HepG2 (cell line): ENCODE results near the gene CACNA2D3. TPM values are rescaled to one million over a fixed set of nuclear protein-coding genes. Genes with fewer than 3 reads are reported as not detected.

ENCODE experiments used
- ATAC-seq: fragments of 200-7000 bp; cut with Tn5 transposase; 3 replicates; pipeline ENCODE4 v1.9.1; 2020; ENCODE audit warnings: mild to moderate bottlenecking, moderate library complexity
- BruUV-seq: library from RNA; stranded (reverse); fragments of 400-500 nt; replicated peaks from 2 replicates; lab custom pipeline; 2021; lab: Mats Ljungman, UMichigan
- CTCF ChIA-PET: fragments of 300-600 bp; formaldehyde crosslinking; extraction: SDS; loops from one replicate; lab custom pipeline; 2021; ENCODE audit warnings: low total read pairs, inconsistent platforms, low intra/inter-chr PET ratio; lab: Yijun Ruan, JAX
- POLR2A ChIA-PET: fragments of 350-600 bp; sonication (Branson Sonifier 250); formaldehyde crosslinking; loops from one replicate; lab custom pipeline; 2020; ENCODE audit warnings: antibody characterized with exemption, inconsistent platforms; lab: Yijun Ruan, JAX
- DNase-seq: peaks from one replicate; pipeline ENCODE4 v3.0.0-alpha.2; 2015; ENCODE audit warnings: low spot score
- FAIRE-seq: peaks from 3 replicates; lab custom pipeline; 2011; peaks lifted over from hg19 to GRCh38; lab: Jason Lieb, UNC
- H2AFZ ChIP-seq: one replicate; pipeline ENCODE4 v1.6.1; 2011; ENCODE audit warnings: low read length, inconsistent platforms
- H3K27ac ChIP-seq: fragments of 300-600 bp; 3 replicates; pipeline ENCODE4 v1.8.0; 2011; ENCODE audit warnings: mixed run types, mild to moderate bottlenecking, mixed read lengths, low read length, inconsistent platforms; ENCODE audit not compliant: insufficient read depth; ENCODE audit errors: extremely low read length
- H3K27me3 ChIP-seq, 2 experiments: fragments of 200-600 bp in 1 of 2; 2 replicates in 1 of 2; 3 replicates in 1 of 2; pipeline versions ENCODE4 v1.6.0 to v1.8.0; 2011; ENCODE audit warnings: low read length in 2 of 2, mild to moderate bottlenecking in 2 of 2, moderate library complexity in 2 of 2, inconsistent platforms in 1 of 2; ENCODE audit not compliant: insufficient read depth in 2 of 2, control insufficient read depth in 1 of 2
- H3K36me3 ChIP-seq, 2 experiments: fragments of 200-600 bp in 1 of 2; replicated peaks in 1 of 2; 2 replicates in 1 of 2; 3 replicates in 1 of 2; pipeline versions ENCODE4 v1.5.1 to v1.8.0; 2011; ENCODE audit warnings: low read length in 2 of 2, inconsistent platforms in 1 of 2; ENCODE audit not compliant: insufficient read depth in 2 of 2, control insufficient read depth in 1 of 2
- H3K4me1 ChIP-seq: 2 replicates; pipeline ENCODE4 v1.5.1; 2012; ENCODE audit warnings: low read length, inconsistent platforms; ENCODE audit not compliant: insufficient read depth
- H3K4me2 ChIP-seq: 2 replicates; pipeline ENCODE4 v1.6.0; 2011; ENCODE audit warnings: low read depth, low read length, inconsistent platforms
- H3K4me3 ChIP-seq, 3 experiments: fragments of 200-600 bp in 1 of 3; sonication (generic), shearing (Covaris generic) in 1 of 3; replicated peaks in 1 of 3; 2 replicates each; pipeline ENCODE4 v1.5.1; 2011 to 2016; ENCODE audit warnings: low read length in 3 of 3, inconsistent platforms in 2 of 3, low read depth in 2 of 3, mild to moderate bottlenecking in 2 of 3, control low read depth in 1 of 3, mixed read lengths in 1 of 3; ENCODE audit not compliant: insufficient read depth in 1 of 3
- H3K79me2 ChIP-seq: one replicate; pipeline ENCODE4 v1.6.1; 2011; ENCODE audit warnings: low read length, inconsistent platforms; ENCODE audit not compliant: insufficient read depth
- H3K9ac ChIP-seq: 2 replicates; pipeline ENCODE4 v1.6.0; 2011; ENCODE audit warnings: mild to moderate bottlenecking, low read depth, low read length, inconsistent platforms; ENCODE audit not compliant: insufficient read depth
- H3K9me3 ChIP-seq: 2 replicates; pipeline ENCODE4 v1.5.1; 2012; ENCODE audit warnings: mild to moderate bottlenecking, low read length
- H4K20me1 ChIP-seq: 2 replicates; pipeline ENCODE4 v1.6.0; 2011; ENCODE audit warnings: inconsistent platforms, mild to moderate bottlenecking, low read length, moderate library complexity; ENCODE audit not compliant: insufficient read depth
- ARHGAP35 ChIP-seq: sonication (generic); formaldehyde crosslinking; IDR thresholded peaks from 2 replicates; pipeline ENCODE4 v1.9.0; 2022; ENCODE audit warnings: mild to moderate bottlenecking, inconsistent platforms, moderate library complexity, missing genetic modification reagents, borderline replicate concordance
- DR1 ChIP-seq: sonication (generic); formaldehyde crosslinking; IDR thresholded peaks from 2 replicates; pipeline ENCODE4 v1.8.0; 2021; ENCODE audit warnings: mild to moderate bottlenecking, missing genetic modification reagents, inconsistent platforms
- ISL2 ChIP-seq: sonication (generic); formaldehyde crosslinking; IDR thresholded peaks from 2 replicates; pipeline ENCODE4 v1.5.0; 2020; ENCODE audit warnings: missing genetic modification reagents
- MXD4 ChIP-seq: IDR thresholded peaks from 2 replicates; pipeline ENCODE4 v1.6.1; 2016; ENCODE audit warnings: mild to moderate bottlenecking, missing biosample characterization, missing genetic modification reagents
- PCBP2 ChIP-seq: fragments of 200-400 bp; formaldehyde crosslinking; optimal IDR thresholded peaks from 2 replicates; pipeline ENCODE3; 2018; ENCODE audit warnings: low read length, low read depth; ENCODE audit not compliant: poor library complexity, severe bottlenecking
- PPARG ChIP-seq: conservative IDR thresholded peaks from 2 replicates; pipeline ENCODE4 v1.6.1; 2016; ENCODE audit warnings: missing biosample characterization, missing genetic modification reagents
- RBM39 ChIP-seq: fragments of 200-400 bp; formaldehyde crosslinking; IDR thresholded peaks from one replicate; pipeline ENCODE4 v1.6.1; 2018; ENCODE audit warnings: antibody characterized with exemption, mild to moderate bottlenecking, low read depth, low read length; ENCODE audit not compliant: poor library complexity, severe bottlenecking
- REL ChIP-seq: sonication (generic); formaldehyde crosslinking; conservative IDR thresholded peaks from 2 replicates; pipeline ENCODE4 v1.8.0; 2022; ENCODE audit warnings: mild to moderate bottlenecking, missing genetic modification reagents, moderate library complexity
- TAF15 ChIP-seq: fragments of 200-400 bp; formaldehyde crosslinking; IDR thresholded peaks from one replicate; pipeline ENCODE4 v1.6.1; 2018; ENCODE audit warnings: mild to moderate bottlenecking, low read depth, low read length; ENCODE audit not compliant: poor library complexity, severe bottlenecking
- TP53 ChIP-seq: sonication (generic); formaldehyde crosslinking; conservative IDR thresholded peaks from 2 replicates; pipeline ENCODE4 v1.4.0; 2020; ENCODE audit warnings: missing genetic modification reagents
- ZBTB42 ChIP-seq: sonication (generic); formaldehyde crosslinking; IDR thresholded peaks from 2 replicates; pipeline ENCODE4 v1.5.0; 2020; ENCODE audit warnings: mild to moderate bottlenecking, missing genetic modification reagents
- ZFP36L1 ChIP-seq: sonication (generic); formaldehyde crosslinking; IDR thresholded peaks from 2 replicates; pipeline ENCODE4 v1.8.0; 2022; ENCODE audit warnings: mild to moderate bottlenecking, missing genetic modification reagents, moderate library complexity
- ZIK1 ChIP-seq: sonication (generic); formaldehyde crosslinking; IDR thresholded peaks from 2 replicates; pipeline ENCODE4 v1.5.0; 2020; ENCODE audit warnings: mild to moderate bottlenecking, low read depth, missing genetic modification reagents, borderline replicate concordance
- ZNF329 ChIP-seq: sonication (generic); formaldehyde crosslinking; IDR thresholded peaks from 2 replicates; pipeline ENCODE4 v1.9.0; 2021; ENCODE audit warnings: low read depth, mild to moderate bottlenecking, missing genetic modification reagents
- ZNF430 ChIP-seq: sonication (generic); formaldehyde crosslinking; IDR thresholded peaks from 2 replicates; pipeline ENCODE4 v1.9.0; 2021; ENCODE audit warnings: mild to moderate bottlenecking, missing genetic modification reagents
- ZNF607 ChIP-seq: sonication (generic); formaldehyde crosslinking; IDR thresholded peaks from 2 replicates; pipeline ENCODE4 v1.5.1; 2020; ENCODE audit warnings: missing genetic modification reagents, mild to moderate bottlenecking, borderline replicate concordance
- ZNF644 ChIP-seq: IDR thresholded peaks from 2 replicates; pipeline ENCODE4 v1.6.1; 2016; ENCODE audit warnings: low read depth
- ZNF816 ChIP-seq: sonication (generic); formaldehyde crosslinking; IDR thresholded peaks from 2 replicates; pipeline ENCODE4 v1.8.0; 2022; ENCODE audit warnings: missing genetic modification reagents, mild to moderate bottlenecking, borderline replicate concordance
- WGBS: methylation state at CpG from one replicate; pipeline ENCODE4 v1.1.6; 2017; ENCODE audit warnings: low lambda C conversion rate; 5-methylcytosine and 5-hydroxymethylcytosine counted together
- in situ Hi-C: cut with HindIII; loops from 2 replicates; pipeline ENCODE4 v1.10.0; 2017; ENCODE audit warnings: low pct_unique_long_range_greater_than_20kb; ENCODE audit not compliant: extremely low pct_ligation_motif_present
- intact Hi-C: fragments of 100-400 bp; cut with micrococcal nuclease; formaldehyde crosslinking; loops from one replicate; pipeline ENCODE4 v1.10.0; 2022; ENCODE audit not compliant: unreplicated experiment
- polyA plus RNA-seq, 8 experiments: library from polyadenylated mRNA; depleted of rRNA in 3 of 8; stranded (reverse) in 7 of 8; unstranded in 1 of 8; fragments of >200 nt; fragmentation: Illumina TruSeq in 4 of 8; extraction: Trizol in 4 of 8; gene quantifications; 2 replicates each; pipeline versions ENCODE4 v1.2.1 to v1.2.3, GENCODE V29; 2011 to 2016; ENCODE audit warnings: low read depth in 4 of 8, missing spikeins in 1 of 8, mixed read lengths in 1 of 8; ENCODE audit not compliant: insufficient read depth in 1 of 8
- total RNA-seq, 5 experiments: library from RNA; depleted of rRNA; stranded (reverse); fragments of >200 nt; fragmentation: Illumina TruSeq; extraction: Trizol; gene quantifications; 2 replicates each; pipeline ENCODE4 v1.2.3, GENCODE V29; 2016; ENCODE audit warnings: low read depth in 1 of 5
- TF ChIP-seq, protein P1 (sequence below): sonication (generic); formaldehyde crosslinking; IDR thresholded peaks from 2 replicates; pipeline ENCODE4 v1.4.0; 2020; ENCODE audit warnings: mild to moderate bottlenecking, missing genetic modification reagents
- TF ChIP-seq, protein P2 (sequence below): sonication (generic); formaldehyde crosslinking; IDR thresholded peaks from 2 replicates; pipeline ENCODE4 v1.9.0; 2021; ENCODE audit warnings: missing genetic modification reagents, borderline replicate concordance

CACNA2D3 gene
- total and polyA plus RNA-seq, 2 of the 13 experiments (the other 11 are each of a cell fraction or from before 2014, with no cell fraction given), result not detected

DNA sequence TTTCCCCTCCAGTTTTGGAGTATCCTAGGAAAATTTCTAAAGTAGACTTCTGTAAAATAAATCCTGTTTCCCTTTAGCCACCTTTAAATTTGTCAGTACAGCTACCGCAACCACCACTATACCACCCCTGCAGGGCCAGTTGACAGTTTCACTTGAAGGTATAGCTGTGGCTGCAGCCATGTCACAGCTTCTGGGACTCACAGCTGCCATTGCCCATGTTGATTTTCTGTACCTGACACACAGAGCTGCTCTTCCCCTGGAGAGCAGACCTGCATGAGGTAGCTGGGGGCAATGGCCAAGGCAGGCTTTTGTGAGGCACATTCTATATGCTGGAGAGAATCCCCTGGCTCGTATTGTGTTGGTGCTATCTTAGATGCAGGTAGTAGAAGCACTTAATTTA is 460.1 kb downstream of the CACNA2D3 start (continued):
- TF ChIP-seq, protein P1, sequence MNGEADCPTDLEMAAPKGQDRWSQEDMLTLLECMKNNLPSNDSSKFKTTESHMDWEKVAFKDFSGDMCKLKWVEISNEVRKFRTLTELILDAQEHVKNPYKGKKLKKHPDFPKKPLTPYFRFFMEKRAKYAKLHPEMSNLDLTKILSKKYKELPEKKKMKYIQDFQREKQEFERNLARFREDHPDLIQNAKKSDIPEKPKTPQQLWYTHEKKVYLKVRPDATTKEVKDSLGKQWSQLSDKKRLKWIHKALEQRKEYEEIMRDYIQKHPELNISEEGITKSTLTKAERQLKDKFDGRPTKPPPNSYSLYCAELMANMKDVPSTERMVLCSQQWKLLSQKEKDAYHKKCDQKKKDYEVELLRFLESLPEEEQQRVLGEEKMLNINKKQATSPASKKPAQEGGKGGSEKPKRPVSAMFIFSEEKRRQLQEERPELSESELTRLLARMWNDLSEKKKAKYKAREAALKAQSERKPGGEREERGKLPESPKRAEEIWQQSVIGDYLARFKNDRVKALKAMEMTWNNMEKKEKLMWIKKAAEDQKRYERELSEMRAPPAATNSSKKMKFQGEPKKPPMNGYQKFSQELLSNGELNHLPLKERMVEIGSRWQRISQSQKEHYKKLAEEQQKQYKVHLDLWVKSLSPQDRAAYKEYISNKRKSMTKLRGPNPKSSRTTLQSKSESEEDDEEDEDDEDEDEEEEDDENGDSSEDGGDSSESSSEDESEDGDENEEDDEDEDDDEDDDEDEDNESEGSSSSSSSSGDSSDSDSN (CRISPR knock-in tag), result no peak
- no peak for TF ChIP-seq MXD4 (CRISPR knock-in tag)
- TF ChIP-seq, protein P2, sequence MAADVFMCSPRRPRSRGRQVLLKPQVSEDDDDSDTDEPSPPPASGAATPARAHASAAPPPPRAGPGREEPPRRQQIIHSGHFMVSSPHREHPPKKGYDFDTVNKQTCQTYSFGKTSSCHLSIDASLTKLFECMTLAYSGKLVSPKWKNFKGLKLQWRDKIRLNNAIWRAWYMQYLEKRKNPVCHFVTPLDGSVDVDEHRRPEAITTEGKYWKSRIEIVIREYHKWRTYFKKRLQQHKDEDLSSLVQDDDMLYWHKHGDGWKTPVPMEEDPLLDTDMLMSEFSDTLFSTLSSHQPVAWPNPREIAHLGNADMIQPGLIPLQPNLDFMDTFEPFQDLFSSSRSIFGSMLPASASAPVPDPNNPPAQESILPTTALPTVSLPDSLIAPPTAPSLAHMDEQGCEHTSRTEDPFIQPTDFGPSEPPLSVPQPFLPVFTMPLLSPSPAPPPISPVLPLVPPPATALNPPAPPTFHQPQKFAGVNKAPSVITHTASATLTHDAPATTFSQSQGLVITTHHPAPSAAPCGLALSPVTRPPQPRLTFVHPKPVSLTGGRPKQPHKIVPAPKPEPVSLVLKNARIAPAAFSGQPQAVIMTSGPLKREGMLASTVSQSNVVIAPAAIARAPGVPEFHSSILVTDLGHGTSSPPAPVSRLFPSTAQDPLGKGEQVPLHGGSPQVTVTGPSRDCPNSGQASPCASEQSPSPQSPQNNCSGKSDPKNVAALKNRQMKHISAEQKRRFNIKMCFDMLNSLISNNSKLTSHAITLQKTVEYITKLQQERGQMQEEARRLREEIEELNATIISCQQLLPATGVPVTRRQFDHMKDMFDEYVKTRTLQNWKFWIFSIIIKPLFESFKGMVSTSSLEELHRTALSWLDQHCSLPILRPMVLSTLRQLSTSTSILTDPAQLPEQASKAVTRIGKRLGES (CRISPR knock-in tag), result no peak
- TF ChIP-seq ZIK1 (CRISPR knock-in tag), result no peak
- TF ChIP-seq PCBP2, result no peak
- no peak for TF ChIP-seq TP53
- no peak for TF ChIP-seq ZNF430 (CRISPR knock-in tag)
- TF ChIP-seq TAF15, result no peak
- TF ChIP-seq, all 625 proteins: peak for 0

DNA sequence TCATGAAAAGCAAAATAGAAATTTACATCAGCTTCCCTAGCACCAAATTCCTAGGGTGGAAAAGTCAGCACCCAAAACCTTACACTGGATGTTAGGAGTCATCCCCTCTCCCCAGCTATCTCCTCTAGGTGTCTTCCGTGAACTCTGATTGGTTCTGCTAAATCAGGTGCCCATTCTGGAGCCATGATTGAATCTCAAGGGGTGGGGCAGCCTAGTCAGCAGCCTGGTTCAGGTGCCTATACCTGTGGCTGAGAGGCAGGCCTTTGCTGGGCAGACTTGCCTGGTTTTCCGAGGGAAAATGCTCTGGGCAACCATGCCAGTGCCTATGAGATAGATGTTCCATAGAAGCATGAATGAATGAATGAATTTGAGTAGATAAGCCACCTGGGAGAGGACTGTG is 468.8 kb downstream of the CACNA2D3 start:
- H3K79me2 ChIP-seq, result no peaks in the 10 kb centered on the region
- POLR2A ChIA-PET, result no interaction called here
- CTCF ChIA-PET, result no interaction called here
- no peak overlapping the region for H3K9ac ChIP-seq
- H2AFZ ChIP-seq, result no peak overlapping the region
- no peaks in the 10 kb centered on the region for H3K27me3 ChIP-seq
- H3K4me1 ChIP-seq, result no peaks in the 10 kb centered on the region
- no peak for ATAC-seq
- H3K27ac ChIP-seq, result no peak overlapping the region
- FAIRE-seq, result no peak
- no peaks in the 10 kb centered on the region for H4K20me1 ChIP-seq
- 10% methylated on average over 1 of the region's 2 CpGs for WGBS
- in situ Hi-C loops (no loop called here), intact Hi-C loops (no loop called here)
- DNase-seq, result no peak
- no peaks in the 10 kb centered on the region for H3K9me3 ChIP-seq
- H3K36me3 ChIP-seq, result no peaks in the 10 kb centered on the region
- no peak overlapping the region for H3K4me3 ChIP-seq
- no peak overlapping the region for H3K4me2 ChIP-seq
- no TSS peak for BruUV-seq
- TF ChIP-seq ZNF329 (CRISPR knock-in tag), result no peak
- no peak for TF ChIP-seq DR1
- no peak for TF ChIP-seq PPARG
- no peak for TF ChIP-seq ZNF607 (CRISPR knock-in tag)
- no peak for TF ChIP-seq ZNF644 (CRISPR knock-in tag)
- no peak for TF ChIP-seq ISL2 (CRISPR knock-in tag)
- TF ChIP-seq REL, result no peak
- TF ChIP-seq ZBTB42 (CRISPR knock-in tag), result no peak
- TF ChIP-seq ARHGAP35 (CRISPR knock-in tag), result no peak
- TF ChIP-seq ZFP36L1 (CRISPR knock-in tag), result no peak
- no peak for TF ChIP-seq ZNF816
- TF ChIP-seq RBM39, result no peak
